Measurements from ENCODE around the gene AP4M1.

The AP4M1 gene

DNA sequence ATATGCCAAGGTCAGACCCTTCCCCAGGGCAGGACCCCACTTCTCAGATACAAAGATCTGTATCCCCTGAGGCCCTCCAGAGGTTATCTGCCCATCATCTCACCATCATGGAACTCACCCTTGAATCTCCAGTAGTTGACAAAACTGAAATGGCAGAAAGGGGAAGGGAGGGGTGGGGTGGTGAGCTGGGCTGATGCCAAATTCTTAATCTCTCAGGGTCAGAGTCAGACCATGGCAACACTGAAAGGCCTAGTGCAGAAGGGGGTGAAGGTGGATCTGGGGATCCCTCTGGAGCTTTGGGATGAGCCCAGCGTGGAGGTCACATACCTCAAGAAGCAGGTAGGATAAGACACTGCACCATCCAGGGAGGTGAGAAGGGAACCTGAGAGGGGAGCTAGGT is 21.1 kb downstream of the AP4M1 start:
- TF ChIP-seq, protein P1, sequence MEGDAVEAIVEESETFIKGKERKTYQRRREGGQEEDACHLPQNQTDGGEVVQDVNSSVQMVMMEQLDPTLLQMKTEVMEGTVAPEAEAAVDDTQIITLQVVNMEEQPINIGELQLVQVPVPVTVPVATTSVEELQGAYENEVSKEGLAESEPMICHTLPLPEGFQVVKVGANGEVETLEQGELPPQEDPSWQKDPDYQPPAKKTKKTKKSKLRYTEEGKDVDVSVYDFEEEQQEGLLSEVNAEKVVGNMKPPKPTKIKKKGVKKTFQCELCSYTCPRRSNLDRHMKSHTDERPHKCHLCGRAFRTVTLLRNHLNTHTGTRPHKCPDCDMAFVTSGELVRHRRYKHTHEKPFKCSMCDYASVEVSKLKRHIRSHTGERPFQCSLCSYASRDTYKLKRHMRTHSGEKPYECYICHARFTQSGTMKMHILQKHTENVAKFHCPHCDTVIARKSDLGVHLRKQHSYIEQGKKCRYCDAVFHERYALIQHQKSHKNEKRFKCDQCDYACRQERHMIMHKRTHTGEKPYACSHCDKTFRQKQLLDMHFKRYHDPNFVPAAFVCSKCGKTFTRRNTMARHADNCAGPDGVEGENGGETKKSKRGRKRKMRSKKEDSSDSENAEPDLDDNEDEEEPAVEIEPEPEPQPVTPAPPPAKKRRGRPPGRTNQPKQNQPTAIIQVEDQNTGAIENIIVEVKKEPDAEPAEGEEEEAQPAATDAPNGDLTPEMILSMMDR (IDR thresholded peaks at IDR 0.05) = no peak

DNA sequence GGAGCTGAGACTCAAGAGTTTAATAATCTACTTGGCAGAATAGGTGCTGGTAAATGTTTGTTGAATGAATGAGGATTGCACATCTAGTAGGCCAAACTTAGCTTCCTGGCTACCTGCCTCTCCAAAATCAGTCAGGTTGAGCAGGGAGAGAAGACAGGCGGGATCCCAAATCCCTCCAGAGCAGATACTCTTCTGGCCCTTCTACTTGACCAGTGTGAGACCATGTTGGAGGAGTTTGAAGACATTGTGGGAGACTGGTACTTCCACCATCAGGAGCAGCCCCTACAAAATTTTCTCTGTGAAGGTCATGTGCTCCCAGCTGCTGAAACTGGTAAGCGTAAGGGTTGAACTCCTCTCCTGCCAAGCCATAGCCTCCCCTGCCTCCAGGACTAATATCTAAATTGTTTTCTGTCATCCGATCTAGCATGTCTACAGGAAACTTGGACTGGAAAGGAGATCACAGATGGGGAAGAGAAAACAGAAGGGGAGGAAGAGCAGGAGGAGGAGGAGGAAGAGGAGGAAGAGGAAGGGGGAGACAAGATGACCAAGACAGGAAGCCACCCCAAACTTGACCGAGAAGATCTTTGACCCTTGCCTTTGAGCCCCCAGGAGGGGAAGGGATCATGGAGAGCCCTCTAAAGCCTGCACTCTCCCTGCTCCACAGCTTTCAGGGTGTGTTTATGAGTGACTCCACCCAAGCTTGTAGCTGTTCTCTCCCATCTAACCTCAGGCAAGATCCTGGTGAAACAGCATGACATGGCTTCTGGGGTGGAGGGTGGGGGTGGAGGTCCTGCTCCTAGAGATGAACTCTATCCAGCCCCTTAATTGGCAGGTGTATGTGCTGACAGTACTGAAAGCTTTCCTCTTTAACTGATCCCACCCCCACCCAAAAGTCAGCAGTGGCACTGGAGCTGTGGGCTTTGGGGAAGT is 23.1 kb downstream of the AP4M1 start:
- TF ChIP-seq, protein P1 (IDR thresholded peaks at IDR 0.05) = no peak

DNA sequence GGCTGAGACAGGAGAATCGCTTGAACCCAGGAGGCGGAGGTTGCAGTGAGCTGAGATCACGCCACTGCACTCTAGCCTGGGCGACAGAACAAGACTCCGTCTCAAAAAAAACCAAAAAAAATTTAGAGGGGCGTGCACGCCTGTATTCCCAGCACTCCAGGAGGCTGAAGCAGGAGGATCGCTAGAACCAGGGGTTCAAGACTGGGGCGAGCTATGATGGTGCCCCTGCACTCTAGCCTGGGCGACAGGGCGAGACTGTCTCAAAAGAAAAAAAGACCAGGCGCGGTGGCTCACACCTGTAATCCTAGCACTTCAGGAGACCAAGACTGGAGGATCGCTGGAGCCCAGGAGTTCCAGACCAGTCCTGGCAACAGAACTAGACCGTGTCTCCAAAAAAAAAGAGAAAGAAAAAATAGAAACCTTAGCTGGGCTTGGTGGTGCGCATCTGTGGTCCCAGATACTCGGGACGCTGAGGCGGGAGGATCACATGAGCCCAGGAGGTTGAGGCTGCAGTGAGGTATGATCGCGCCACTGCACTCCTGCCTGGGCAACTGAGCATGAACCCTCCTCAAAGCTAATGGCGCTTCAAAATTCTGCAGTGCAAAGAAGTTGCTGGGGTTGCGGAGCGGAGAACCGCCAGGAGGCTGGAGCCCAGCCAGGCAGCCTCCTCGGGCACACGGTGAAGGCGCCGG is 24.9 kb downstream of the AP4M1 start:
- TF ChIP-seq, protein P1 (IDR thresholded peaks at IDR 0.05) = no peak

DNA sequence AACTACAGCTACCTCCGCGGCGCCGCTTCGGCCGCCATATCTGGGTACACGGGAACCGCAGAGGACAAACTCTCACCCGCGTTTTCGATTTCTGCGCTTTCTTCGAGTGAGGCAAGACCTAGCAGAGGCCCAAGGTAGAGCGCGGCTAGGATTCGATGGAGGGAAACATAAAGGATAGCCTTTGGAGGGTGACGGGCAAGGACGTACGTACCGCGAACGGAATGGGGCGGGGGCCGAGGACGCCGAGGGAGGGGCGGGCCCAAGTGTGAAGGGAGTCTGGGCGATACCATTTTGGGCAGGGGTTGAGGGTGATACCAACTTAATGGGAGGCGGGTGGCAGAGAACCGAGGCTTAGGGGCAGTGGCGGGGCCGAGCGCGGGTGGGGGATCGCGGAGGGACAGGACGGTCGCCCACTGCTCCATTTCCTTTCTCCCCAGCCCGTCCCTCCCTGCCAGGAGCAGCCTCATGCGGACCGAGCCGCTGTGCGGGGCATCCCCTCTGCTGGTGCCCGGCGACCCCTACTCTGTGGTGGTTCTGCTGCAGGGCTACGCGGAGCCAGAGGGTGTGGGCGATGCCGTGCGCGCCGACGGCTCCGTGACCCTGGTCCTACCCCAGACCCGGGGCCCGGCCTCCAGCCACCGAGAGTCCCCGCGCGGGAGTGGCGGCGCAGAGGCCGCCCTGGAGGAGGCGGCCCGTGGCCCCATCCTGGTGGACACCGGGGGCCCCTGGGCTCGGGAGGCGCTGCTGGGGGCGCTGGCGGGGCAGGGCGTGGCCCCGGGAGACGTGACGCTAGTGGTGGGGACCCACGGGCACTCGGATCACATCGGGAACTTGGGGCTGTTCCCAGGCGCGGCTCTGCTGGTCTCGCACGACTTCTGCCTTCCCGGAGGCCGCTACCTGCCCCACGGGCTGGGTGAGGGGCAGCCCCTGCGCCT is 25.8 kb downstream of the AP4M1 start, which contains the start of gene MBLAC1:
MBLAC1 (plus strand) TSS at position 37 of the 935 bp plus-strand sequence; CDS start at position 466, 429 bp downstream.
- TF ChIP-seq, protein P1 (IDR thresholded peaks at IDR 0.05) = no peak

DNA sequence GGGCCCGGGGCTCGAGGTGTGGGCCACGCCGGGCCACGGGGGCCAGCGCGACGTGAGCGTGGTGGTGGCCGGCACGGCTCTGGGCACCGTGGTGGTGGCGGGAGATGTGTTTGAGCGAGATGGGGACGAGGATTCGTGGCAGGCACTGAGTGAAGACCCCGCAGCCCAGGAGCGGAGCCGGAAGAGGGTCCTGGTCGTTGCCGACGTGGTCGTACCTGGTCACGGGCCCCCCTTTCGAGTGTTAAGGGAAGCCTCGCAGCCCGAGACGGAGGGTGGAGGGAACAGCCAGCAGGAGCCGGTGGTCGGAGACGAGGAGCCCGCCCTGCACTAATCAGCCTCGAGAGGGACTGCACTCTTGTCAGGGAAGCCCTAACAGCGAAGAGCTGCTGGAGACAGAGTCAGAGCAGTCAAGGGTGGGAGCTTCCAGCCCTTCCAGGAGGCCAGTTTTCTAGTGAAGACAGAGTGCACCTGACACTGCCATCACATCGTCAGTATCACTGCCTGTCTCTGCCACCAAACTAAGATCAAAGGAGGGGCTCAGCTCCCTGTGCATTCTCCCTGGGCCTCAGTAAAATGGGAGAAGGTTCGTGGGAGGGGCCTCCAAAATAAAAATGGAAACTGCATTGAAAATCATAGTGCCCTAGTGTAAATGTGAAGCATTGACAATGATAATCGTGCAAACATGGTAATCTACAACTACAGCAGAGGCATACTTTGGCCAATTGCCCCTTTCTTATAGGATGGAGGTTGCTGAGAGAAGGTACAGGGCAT is 26.6 kb downstream of the AP4M1 start:
- TF ChIP-seq, protein P1 (IDR thresholded peaks at IDR 0.05) = no peak

DNA sequence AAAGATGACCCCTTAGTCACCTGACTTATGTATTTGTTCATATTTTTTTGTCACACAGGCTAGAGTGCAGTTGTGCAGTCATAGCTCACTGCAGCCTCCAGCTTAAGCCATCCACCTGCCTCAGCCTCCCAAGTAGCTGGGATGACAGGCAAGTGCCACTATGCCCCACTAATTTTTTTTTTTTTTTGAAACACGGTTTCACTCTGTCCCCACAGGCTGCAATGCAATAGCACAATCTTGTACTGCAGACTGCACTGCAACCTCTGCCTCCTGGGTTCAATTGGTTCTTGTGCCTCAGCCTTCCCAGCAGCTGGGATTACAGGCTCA is 27.2 kb downstream of the AP4M1 start:
- TF ChIP-seq, protein P1 (IDR thresholded peaks at IDR 0.05) = no peak

Measured in LNCAP (cell line).